Right renal pelvis (tissue), 4 donors: ENCODE results near the gene RECQL5. TPM values are rescaled to one million over a fixed set of nuclear protein-coding genes. Genes with fewer than 3 reads are reported as not detected.
"Not testable (repeated sequence)": the region's sequence is repeated elsewhere in the genome, so short reads cannot be mapped to it uniquely, and the experiment has no call there.

Experiments used
- DNase-seq, 4 donors: peaks; one replicate each; pipeline ENCODE4 v3.0.0-alpha.2; 2013; ENCODE audit warnings: low read depth in 4 of 4, low spot score in 3 of 4, missing footprints in 1 of 4
- polyA plus RNA-seq, 4 donors: library from polyadenylated mRNA; unstranded; fragments of 120-200 nt; gene quantifications; one replicate each; pipeline ENCODE4 v1.2.1, GENCODE V29; 2013; ENCODE audit not compliant: insufficient read length in 4 of 4

RECQL5 gene
- polyA plus RNA-seq, 4 donors = 33.7 to 46.5 (median 38.7) TPM

- DNase-seq = no peak
Observed at GRCh38 chr17:75595920-75596313, 71.0 kb downstream of the RECQL5 start.

GRCh38 chr17:75595284-75595919, 71.6 kb downstream of the RECQL5 start:
- DNase-seq = no peak

GRCh38 chr17:75594499-75595283, 72.3 kb downstream of the RECQL5 start:
- DNase-seq = no peak

- DNase-seq = not testable (repeated sequence)
Observed at GRCh38 chr17:75593430-75593829, 73.5 kb downstream of the RECQL5 start.

GRCh38 chr17:75592348-75593020, 74.5 kb downstream of the RECQL5 start:
- DNase-seq = no peak

GRCh38 chr17:75591722-75592302, 75.1 kb downstream of the RECQL5 start:
- DNase-seq = no peak

- DNase-seq = no peak
Observed at GRCh38 chr17:75590849-75591721, 75.9 kb downstream of the RECQL5 start.

- DNase-seq = no peak
Observed at GRCh38 chr17:75590314-75590761, 76.6 kb downstream of the RECQL5 start.

- no peak for DNase-seq
Observed at GRCh38 chr17:75589919-75590303, 77.0 kb downstream of the RECQL5 start.

- peak; percentile 83 to 91 (median 88) for DNase-seq
Observed at GRCh38 chr17:75589012-75589918, 77.7 kb downstream of the RECQL5 start.

GRCh38 chr17:75588596-75589011, 78.3 kb downstream of the RECQL5 start:
- DNase-seq = peak in 1 of 4 donors; percentile 37

- peak; percentile 37 to 60 (median 48) for DNase-seq
Observed at GRCh38 chr17:75587675-75588595, 79.0 kb downstream of the RECQL5 start, which contains the start of gene MYO15B. TSS of gene MYO15B (plus strand) at chr17:75587800. CDS start at chr17:75588058, 258 bp downstream.

GRCh38 chr17:75584849-75585175, 82.1 kb downstream of the RECQL5 start:
- no peak for DNase-seq

GRCh38 chr17:75583197-75583596, 83.8 kb downstream of the RECQL5 start:
- DNase-seq = not testable (repeated sequence)

GRCh38 chr17:75581121-75581725, 85.7 kb downstream of the RECQL5 start:
- not testable (repeated sequence) for DNase-seq
